EL (cell line): ENCODE measurements around the gene GFRA4.
A peak's percentile ranks its signal among the peaks of the same experiment; 100 is the strongest.

Source experiments
- DNase-seq: peaks from one replicate; pipeline ENCODE4 v3.0.0-alpha.2; 2016

Gene GFRA4

GRCh38 chr20:3663031-3663701, at the start of gene GFRA4:
GFRA4 (minus strand) TSS chr20:3663399; CDS start chr20:3663399, 0 bp downstream.
- no peak for DNase-seq

- no peak for DNase-seq
Observed at GRCh38 chr20:3712279-3712873, 49.2 kb upstream of the GFRA4 start, which contains the start of gene SIGLEC1. SIGLEC1 (minus strand) TSS chr20:3712600; CDS start chr20:3707128, 5,472 bp downstream.

- no peak for DNase-seq
Observed at GRCh38 chr20:3711484-3711941, 48.3 kb upstream of the GFRA4 start.

- DNase-seq, result peak; percentile 63
Observed at GRCh38 chr20:3710703-3711483, 47.7 kb upstream of the GFRA4 start.

GRCh38 chr20:3710011-3710466, 46.8 kb upstream of the GFRA4 start:
- DNase-seq, result no peak

GRCh38 chr20:3707508-3707899, 44.3 kb upstream of the GFRA4 start:
- no peak for DNase-seq

GRCh38 chr20:3706774-3707507, 43.7 kb upstream of the GFRA4 start:
- DNase-seq, result peak; percentile 52

- DNase-seq, result no peak
Observed at GRCh38 chr20:3705970-3706739, 43.0 kb upstream of the GFRA4 start.

- no peak for DNase-seq
Observed at GRCh38 chr20:3705491-3705969, 42.3 kb upstream of the GFRA4 start.

GRCh38 chr20:3704087-3704486, 40.9 kb upstream of the GFRA4 start:
- no peak for DNase-seq

GRCh38 chr20:3702611-3703391, 39.6 kb upstream of the GFRA4 start:
- DNase-seq, result no peak

GRCh38 chr20:3701061-3701998, 38.1 kb upstream of the GFRA4 start:
- no peak for DNase-seq

- DNase-seq, result no peak
Observed at GRCh38 chr20:3699037-3699436, 35.8 kb upstream of the GFRA4 start.

- no peak for DNase-seq
Observed at GRCh38 chr20:3698591-3699001, 35.4 kb upstream of the GFRA4 start.

- DNase-seq, result no peak
Observed at GRCh38 chr20:3697588-3698305, 34.5 kb upstream of the GFRA4 start.

GRCh38 chr20:3696745-3697587, 33.8 kb upstream of the GFRA4 start:
- DNase-seq, result no peak

- no peak for DNase-seq
Observed at GRCh38 chr20:3696200-3696599, 33.0 kb upstream of the GFRA4 start.

GRCh38 chr20:3694864-3695263, 31.7 kb upstream of the GFRA4 start:
- no peak for DNase-seq
